Measurements from ENCODE around the gene PLXND1.

DNA sequence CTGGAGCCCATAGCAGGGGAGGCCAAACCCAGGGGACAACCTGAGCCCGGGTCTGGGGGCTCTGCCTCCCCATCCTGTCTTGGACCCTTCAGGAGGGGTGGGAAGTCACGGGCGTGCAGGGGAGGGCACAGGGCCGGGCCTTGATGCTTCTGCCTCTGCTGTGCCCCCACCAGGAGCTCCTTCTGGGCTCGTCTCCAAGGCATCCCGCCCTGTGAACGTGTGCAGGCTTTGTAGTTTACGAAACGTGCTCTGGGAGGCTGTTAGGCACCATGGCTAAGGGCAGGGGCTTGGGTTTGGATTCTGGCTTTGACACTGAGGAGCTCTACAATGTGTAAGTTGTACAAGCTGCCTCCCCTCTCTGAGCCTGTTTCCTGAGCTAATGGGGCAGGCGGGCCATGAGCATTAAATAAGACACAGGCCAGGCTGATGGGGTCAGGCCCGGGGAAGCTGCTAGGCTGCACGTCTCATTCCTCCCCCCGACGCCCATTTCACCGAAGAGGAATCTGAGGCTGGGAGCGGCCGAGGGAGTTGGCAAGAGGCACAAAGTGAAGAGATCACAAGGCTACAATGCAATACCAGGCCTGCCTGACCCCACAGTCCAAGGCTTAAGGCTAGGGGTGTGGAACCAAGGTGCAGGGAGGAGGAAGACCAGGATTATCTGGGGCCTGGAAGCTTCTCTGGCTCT lies 19.6 kb downstream of the PLXND1 start:
- TF ChIP-seq, protein P1, sequence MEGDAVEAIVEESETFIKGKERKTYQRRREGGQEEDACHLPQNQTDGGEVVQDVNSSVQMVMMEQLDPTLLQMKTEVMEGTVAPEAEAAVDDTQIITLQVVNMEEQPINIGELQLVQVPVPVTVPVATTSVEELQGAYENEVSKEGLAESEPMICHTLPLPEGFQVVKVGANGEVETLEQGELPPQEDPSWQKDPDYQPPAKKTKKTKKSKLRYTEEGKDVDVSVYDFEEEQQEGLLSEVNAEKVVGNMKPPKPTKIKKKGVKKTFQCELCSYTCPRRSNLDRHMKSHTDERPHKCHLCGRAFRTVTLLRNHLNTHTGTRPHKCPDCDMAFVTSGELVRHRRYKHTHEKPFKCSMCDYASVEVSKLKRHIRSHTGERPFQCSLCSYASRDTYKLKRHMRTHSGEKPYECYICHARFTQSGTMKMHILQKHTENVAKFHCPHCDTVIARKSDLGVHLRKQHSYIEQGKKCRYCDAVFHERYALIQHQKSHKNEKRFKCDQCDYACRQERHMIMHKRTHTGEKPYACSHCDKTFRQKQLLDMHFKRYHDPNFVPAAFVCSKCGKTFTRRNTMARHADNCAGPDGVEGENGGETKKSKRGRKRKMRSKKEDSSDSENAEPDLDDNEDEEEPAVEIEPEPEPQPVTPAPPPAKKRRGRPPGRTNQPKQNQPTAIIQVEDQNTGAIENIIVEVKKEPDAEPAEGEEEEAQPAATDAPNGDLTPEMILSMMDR (IDR thresholded peaks at IDR 0.05; ENCODE audit: borderline replicate concordance, extremely low read depth, low read length, poor library complexity, severe bottlenecking): no peak
- TF ChIP-seq EZH2 (IDR thresholded peaks at IDR 0.05; ENCODE audit: borderline replicate concordance, low read depth, low read length, severe bottlenecking): no peak
